HG02840 (cell line): ENCODE measurements around the gene GAB2.
A peak's percentile ranks its signal among the peaks of the same experiment; 100 is the strongest.
"Not testable (repeated sequence)": the region's sequence is repeated elsewhere in the genome, so short reads cannot be mapped to it uniquely, and the experiment has no call there.

Experiments used
- ATAC-seq: cut with Tn5 transposase; IDR thresholded peaks from one replicate; pipeline ENCODE4 v1.9.1; 2021; ENCODE audit warnings: mild to moderate bottlenecking, moderate library complexity, moderate number of reproducible peaks; ENCODE audit not compliant: unreplicated experiment, low FRiP score

The GAB2 gene

DNA sequence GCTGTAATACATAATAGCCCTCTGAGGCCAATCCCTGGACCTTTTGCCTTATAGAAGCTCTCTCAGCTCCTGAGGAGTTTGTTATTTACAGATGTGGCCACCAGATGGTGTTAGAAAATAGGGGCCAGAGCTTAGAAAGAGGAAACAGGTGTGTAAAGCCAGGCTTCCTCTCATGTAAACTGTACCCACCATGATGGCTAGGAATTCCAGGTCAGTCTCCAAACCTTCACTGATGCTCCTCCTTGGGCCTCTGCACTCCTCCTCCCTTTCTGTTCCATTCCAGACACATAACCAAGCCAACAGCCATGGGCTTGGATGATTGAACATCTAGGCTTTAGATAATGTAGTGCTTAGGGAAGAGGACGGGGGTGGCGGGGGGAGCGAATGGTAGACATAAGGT lies 189.2 kb downstream of the GAB2 start:
- peak; percentile 45 for ATAC-seq

DNA sequence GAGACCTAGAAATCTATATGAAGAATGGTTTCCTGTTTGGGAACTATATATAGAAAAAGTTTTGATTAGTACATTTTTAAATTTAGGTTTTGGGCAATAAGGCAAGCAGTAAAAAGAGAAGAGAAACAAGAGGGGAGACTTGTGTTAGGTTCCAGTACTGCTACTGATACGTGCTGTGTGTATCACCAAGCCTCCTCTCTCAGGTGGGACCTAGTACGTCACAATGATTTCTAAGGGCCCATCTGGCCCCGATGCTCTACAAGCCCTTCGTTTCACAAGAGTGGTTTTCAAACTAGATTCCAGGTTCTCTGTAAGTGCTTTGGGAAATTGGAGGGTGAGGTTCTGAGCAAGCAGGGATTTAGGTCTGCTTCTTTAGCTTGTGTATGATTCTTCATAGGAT lies 189.7 kb downstream of the GAB2 start:
- ATAC-seq, result no peak

DNA sequence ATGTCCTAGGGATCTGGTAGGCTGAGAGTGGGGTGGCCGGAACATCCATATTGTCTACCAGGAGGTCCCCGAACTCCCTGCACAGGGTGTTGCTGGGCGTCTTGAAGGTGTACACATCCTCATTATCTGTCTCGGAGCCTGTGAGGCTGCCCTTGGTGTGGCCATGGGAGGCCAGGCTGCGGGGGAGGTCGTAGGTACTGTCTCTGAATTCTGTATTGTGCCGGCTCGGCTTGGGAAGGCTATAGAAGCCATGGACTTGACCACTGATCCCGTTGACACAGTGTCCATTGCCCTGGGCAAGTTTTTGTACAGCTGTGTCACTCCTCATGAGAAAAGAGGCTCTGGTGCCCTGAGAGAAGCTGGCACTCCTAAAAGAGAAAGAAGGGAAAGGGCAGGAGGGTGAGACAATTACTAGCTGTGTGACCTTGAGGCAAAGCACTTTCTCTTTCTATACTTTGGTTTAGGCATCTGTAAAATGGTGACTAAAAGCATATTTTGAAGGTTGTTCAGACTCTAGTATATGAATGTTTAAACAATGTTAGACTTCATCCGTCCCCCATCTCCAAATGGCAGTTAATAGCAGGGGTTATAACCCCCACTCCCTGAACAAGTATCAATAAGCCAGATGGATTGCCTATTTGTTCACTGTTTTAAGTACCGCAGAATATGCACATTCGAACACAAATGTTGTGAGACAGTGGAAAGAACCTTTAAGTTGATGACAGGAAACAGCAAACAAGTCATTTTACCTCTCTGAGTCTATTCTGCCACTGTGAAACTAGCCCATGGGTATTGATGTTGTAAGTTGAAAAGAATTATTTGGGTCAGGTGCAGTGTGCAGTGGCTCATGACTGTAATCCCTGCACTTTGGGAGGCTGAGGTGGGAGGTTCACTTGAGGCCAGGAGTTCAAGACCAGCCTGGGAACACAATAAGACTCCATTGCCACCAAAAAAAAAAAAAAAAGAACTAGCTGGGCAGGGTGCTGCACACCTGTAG lies 190.6 kb downstream of the GAB2 start:
- no peak for ATAC-seq

DNA sequence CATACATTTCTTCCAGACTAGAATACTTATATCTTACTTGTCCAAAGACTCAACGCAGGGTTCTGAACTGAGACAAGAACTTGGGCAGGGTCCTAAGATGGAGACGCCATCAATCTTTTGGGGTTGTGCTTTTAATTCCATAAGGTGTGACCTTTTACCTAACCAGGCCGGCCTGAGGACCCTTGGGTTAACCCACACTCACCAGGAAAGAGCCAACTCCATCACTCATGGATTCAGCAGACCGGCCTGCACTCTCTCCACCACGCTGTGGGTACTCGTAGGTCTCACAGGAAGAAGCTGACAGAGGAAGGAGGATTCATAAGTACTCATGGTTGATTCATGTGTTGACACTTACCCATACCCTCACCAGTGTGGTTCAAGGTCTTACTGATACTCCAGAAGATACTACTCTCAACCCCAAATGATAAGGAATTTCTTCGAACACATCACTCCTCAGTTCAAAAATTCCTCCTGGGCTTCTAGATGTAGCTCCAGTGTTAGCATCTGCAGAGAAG lies 192.7 kb downstream of the GAB2 start:
- no peak for ATAC-seq

DNA sequence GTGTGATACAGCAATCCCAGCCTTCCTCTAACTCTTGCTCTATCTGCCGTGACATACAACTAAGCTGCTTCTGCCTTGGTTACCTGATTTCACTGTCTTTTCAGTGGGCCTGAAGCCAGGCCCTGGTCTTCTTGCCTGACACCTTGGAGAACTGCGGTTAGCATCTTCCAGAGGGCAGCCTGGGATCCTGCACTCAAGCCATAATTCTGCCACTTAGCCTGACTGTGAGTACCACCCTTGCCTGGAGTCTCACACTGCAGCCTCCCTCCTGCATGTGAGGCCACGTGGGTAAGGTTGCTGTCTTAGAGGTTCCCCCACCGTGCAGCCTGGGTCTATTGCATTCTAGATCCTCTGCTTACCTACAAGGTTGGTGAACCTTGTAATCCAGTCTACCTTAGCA lies 193.1 kb downstream of the GAB2 start:
- ATAC-seq, result no peak

DNA sequence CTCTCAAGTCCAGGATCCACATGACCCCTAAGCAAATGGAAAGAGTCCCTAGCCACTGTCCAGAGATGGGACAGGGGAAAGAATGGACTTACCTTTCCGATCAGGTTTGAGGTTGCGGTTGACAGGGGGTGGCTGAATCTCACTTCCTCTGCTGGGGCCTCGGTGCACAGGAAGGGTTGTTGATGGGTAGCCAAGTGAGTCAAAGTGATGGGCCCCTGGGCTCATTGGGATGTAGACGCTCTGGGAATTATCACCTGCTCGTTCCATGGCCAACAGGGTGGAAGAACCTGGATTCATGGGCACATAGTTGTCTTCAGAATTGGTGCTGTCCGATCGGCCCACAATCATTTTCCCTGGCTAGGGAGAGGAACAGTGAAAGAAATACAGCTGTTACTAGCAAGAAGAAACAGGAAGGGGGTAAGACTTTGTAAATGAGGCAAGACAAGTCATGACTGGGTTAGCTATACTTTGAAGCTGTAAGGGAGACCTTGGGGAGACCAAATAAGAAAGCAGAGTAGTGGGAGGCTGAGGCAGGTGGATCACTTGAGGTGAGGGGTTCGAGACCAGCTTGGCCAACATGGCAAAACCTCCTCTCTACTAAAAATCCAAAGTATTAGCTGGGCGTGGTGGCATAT lies 194.2 kb downstream of the GAB2 start:
- peak; percentile 54 for ATAC-seq

DNA sequence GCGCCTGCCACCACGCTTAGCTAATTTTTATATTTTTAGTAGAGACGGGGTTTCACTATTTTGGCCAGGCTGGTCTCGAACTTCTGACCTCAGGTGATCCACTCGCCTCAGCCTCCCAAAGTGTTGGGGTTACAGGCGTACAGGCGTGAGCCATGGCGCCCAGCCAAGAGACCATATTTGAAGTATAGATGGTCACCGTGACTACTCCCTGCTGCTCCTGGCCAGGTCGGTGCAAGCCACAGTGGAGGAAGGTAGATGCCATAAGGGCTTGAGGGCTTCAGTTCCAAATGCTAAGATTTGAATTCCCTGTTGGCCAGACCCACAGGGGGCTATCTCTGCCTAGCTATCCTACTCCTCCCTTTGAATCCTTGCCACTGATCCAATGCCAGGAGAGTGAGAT lies 194.9 kb downstream of the GAB2 start:
- not testable (repeated sequence) for ATAC-seq

DNA sequence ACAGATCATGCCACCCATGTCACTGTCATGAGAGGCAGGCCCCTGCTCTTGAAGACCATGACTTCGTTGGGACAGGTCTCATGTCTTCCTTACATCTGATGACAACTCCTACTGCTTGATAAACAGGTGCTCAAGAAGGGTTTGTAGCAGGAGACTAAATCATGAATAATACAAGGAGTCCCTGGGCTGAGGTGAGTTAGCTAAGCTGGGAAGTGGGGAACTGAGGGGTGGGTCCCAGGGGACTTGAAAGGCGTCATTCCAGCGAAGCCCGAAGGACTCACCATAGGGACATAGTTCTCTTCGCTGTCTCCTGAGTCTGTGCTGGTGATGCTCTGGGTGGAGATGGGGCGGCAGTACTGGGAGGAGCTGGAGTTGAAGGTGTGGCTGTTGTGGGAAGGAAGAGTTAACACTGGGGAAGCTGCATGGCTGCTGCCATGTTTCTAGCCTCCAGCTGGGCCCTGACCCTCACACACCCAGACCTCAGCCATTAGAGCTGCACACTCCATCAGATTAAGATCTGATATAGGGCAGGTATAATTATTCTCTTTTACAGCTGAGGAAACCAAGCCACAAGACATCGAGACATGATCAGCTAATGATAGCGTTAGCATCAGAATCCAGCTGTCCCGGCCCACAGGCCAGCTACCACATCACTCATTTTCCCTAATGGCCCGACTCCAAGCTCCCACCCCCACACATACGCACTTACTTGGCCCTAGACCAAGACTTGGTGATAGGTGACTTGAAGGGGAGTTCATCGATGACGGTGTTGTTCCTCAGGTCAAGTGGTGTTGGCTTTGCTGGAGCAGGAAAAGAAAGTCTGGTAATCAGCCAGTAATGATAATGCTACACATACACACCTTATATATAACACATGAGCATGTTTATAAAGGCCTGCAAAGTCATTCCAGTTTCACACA lies 196.0 kb downstream of the GAB2 start:
- no peak for ATAC-seq

DNA sequence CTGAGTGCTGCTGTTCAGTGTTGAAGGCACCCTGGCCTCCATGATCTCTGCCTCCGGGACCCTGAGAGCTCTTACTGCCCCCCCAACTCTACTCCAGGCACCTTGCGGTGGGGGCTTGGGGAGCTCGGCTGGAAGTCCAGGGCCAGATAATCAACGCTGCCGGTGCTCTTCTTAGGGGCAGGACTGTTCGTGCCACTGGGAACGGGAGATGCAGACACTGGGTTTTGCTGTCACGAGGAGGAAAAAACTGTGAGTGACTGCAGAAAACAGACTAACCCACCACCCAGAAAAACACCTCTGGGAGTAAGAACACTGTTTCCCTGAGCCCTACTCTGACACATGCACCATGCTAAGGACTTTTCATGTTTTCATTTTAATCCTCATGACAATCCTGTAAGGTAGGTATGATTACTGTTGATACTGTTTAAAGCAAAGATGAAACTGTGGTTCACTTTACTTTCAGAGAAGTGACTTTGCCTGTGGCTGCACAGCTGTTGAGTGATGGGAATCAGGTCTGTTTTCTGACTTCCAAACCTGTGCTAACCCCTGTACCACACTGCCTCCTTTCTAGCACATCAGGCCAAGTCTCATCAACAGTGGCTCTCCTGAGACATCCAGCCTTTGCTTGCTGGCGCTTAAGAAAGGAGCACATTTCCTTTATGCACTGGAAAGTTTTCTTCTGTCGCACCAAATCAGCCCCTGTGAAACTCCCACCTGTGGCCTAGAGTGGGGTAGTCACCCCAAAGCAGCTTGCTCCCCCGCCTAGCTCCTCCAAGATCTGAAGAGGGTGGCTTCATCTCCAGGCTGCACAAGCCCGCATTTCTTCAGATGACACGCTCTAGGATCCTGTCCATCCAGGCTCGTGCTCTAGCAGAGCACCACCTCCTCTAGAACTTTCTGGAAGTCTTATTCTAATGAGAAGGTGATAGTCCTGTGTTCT lies 197.1 kb downstream of the GAB2 start:
- ATAC-seq, result no peak

DNA sequence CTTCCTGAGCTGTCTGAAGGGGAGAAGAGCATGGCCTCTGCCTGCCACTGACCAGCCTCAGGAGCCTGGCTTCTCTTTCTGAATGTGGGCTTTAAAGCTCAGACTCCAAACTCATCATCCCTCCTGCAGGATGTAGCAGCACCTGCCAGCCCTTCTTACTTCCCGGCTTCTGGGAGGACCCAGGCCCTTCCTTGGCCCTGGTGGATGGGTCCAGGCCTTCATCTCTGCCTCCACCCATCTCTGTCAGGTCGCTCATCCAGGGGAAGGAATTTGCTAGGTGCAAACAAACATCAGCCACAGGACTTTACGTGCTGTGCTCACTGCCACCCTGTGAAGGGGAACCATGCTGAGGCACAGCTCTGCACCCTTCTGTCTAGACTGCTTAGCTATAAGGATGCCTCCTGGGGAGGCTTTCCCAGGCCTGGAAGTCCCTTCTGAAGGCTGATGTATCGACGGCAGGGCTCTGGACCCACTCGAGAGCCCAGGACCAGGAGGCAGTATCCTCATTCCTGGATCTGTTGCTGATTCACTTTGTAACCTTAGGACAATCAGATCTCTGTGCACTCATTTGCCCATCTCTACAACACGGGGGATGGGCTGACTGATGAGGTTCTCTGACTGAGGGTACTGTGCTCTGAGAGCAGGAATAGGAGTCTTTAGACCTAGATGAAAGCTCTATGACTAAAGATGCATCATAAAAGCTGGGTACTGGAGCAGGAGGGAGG lies 198.0 kb downstream of the GAB2 start:
- ATAC-seq, result no peak

DNA sequence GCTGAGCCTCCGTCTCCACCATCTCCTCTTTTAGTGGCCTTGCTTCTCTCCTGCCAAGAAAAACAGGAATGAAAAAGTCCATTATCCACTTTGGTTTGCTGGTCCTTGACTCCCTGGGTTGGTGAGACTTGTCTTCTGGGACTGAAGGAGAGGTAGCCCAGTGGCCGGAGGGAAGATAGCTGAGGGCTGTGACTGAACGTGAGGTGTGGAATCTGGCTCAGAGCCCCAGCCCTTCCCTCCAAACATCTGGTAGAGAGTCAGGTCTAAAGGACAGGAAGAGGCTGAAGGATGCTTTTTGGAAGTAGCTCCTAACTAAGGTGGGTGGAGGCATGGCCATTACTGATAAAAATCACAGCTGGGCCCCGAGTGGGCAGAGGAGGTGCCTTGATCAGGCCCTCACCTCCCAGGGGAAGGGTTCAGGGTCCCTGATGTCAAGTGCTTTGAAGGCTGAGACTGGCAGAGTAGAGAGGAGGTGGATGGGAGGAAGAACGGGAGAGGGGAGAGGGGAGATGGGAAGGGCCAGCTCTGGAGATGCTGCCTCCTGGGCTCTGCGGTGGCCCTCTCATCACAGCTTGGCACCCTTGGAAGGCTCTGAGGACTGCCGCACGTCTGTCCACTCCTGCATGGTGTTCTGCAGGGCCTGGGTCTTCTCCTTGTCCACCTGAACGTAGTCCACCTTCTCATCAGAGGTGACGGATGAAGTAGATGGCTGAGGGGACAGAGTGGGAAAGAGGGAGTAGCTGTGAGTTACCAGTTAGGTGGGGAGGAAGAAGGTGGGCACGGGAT lies 198.7 kb downstream of the GAB2 start:
- ATAC-seq, result no peak

DNA sequence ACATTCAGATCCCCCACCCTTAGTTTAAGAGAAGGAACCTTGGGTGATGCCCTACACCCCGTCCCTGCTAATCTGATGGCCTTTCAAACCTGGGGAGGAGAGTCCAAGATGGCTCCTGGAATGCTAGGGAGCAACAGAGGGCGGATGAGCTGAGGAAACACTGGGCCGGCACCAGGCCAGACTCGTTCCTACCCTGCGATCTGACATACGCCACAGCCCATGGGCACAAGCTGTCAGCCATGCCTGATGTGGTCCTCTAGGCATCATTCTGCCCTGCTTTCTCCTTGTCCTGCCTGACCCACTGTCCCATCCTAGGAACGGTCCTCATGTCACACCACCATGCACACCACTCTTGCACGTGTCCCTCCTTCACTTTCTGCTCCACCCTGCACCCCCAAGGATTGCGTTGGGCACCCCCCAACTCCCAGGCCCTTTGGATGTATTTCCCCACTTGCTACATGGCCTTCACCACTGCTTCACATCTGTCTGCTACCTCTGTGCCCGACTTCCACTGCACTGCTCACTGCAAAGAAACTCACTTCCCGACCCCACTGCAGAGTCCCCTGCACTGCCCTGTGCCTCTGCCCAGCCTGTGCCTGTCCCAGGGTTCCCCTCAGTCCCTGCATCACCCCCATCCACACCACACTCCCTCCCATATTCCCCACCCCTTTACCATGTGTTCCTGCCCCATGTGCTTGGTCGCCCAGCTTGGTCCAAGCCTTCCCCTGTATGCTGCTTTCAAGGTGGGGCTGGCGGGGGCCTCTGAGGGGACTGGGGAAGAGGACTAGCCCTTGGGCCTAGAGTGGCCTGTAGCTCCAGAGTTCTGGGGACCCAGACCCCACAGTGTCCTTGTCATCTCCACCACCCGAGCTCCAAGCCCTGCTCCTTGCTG lies 199.7 kb downstream of the GAB2 start:
- no peak for ATAC-seq

DNA sequence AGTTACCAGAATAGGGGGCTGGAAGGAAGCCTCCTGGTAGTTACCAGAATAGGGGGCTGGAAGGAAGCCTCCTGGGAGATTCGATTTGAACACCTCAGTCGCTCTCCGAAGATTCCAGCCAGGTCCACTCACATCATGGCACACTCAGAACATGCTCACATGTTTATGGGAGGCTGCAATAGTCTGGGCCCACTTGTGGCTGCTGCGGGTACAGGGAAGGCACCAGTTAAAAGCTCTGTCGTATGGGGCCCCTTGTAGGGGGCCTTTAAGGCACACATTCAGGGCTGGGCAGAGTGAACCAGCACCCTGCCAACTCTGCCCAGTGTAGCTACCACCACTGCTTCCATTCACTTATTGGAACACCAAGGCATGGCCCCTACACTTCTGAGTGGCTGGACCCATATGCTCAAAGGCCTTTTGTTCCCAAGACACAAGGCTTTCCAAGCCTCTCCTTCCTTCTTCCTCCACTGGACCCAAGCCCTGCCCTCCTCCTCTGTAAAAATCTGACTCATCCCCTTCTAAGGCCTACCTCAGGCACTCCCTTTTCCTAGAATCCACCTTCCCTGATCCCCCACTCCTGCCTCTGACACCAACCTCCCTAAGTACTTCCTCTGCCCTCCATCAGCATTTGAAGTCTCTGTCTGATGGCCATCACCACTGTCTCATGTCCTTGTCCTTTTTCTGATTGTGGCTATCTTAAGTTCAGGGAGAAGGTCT lies 200.9 kb downstream of the GAB2 start:
- ATAC-seq, result no peak

DNA sequence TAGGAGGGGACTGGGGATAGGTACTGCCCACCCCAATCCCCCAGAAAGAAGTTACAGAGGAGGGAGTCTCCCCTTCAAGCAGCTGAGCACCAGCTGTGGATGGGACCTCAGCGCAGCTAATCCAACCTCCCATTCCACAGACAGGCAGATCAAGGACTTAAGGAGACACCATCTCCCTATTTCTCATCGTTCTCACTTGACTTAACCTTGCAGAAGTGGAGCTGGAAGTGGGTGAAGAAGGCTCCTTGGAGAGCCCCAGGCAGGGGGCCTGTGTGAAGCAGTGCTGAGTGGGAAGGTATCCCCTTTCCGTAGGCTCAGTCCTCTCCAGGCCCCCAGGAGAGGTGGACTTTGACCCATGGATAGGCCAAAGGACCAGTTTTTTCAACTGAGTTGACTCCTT lies 201.6 kb downstream of the GAB2 start:
- ATAC-seq, result no peak

DNA sequence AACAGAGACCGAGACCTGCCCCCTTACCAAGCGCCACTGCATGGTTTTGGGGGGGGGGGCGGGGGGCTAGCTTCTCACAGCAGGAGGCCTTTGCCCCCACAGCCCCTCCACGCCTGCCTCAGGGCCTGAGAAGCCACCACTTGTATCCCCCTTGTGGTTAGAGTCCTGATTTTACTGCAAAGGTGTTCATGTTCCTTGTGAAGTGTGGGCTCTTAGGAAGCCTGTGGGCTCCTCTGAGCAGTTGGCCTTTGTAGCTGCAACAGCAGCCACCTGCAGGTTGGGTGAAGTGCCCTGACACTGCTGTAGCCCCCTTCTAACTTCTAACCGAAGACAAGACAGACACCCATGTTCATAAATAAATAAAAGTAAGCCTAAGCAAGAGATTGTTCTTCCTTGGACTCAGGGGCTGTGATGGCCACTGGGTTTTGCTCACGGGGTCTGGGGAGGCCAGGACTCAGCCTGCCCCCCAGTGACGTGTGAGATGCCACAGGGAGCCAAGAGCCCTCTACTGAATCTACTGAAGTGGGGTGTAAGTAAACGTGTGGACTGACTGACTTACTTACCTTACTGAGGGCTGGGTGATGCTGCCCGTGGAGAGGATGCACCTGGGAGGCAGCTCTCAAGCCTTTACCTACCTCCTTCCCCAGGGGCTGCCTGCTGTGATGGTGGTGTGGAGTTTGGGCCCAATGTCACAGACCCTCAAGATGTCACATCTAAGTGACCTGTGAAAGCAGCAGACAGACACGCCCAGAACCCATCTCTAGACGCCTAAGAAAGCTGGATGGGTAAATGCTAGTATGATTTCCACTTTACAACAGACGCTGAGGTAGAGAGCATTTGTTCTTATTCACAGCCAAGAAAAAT lies 203.1 kb downstream of the GAB2 start:
- no peak for ATAC-seq
